NCI-H146 treated with DMSO at 0.1 percent for 48 hours (cell line): ENCODE results near the gene CA5A.
"Not testable (repeated sequence)": the region's sequence is repeated elsewhere in the genome, so short reads cannot be mapped to it uniquely, and the experiment has no call there.

Experiments
- DNase-seq: peaks from one replicate; lab custom pipeline; 2025; ENCODE audit not compliant: unreplicated experiment; lab: John Stamatoyannopoulos, UW

Gene CA5A

GRCh38 chr16:87924811-87925670 is 11.3 kb downstream of the CA5A start:
- DNase-seq = peak; percentile 89

- DNase-seq = peak; percentile 72
Measured at GRCh38 chr16:87924041-87924810, 12.1 kb downstream of the CA5A start.

GRCh38 chr16:87922250-87922871 is 14.0 kb downstream of the CA5A start:
- DNase-seq = no peak

- DNase-seq = no peak
Measured at GRCh38 chr16:87921236-87921773, 15.0 kb downstream of the CA5A start.

DNA sequence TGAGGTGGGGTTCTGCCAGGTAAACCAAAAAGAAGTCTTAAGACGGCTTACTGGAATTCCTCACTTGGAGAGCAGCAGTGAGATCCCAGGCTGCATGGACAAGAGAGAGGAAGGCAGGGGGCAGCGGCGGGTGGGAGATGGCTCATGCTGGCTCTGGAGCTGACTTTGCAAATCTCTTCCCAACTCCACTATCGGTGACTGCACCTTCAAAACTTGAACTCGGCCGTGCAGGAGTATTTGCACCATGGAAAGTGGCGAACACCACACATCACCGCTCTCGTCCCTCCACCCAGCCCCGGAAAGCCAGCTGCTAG is 16.7 kb downstream of the CA5A start:
- no peak for DNase-seq

- no peak for DNase-seq
Measured at GRCh38 chr16:87918866-87919680, 17.3 kb downstream of the CA5A start.

GRCh38 chr16:87918338-87918737 is 18.0 kb downstream of the CA5A start:
- DNase-seq = no peak

- no peak for DNase-seq
Measured at GRCh38 chr16:87917503-87917902, 18.8 kb downstream of the CA5A start.

DNA sequence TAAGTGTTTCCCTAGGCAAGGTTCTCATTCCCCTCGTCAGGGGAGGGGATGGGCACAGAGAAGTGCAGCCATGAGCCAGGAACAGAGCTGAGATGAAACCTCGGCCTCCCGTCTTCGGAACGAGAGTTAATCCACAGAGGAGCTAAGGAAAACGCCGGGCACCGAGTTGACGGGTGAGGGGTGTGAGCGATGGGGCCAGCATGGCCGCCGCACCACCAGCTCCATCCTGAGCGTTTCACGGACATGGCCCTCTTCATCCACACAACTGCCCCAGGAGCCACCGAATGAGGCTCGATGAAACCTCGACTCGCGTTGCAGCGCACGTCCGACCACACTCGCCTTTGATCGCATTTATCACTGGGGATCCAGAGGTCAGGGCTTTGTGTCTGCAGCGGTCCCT is 21.5 kb downstream of the CA5A start:
- no peak for DNase-seq

GRCh38 chr16:87914021-87914725 is 22.2 kb downstream of the CA5A start:
- DNase-seq = not testable (repeated sequence)

DNA sequence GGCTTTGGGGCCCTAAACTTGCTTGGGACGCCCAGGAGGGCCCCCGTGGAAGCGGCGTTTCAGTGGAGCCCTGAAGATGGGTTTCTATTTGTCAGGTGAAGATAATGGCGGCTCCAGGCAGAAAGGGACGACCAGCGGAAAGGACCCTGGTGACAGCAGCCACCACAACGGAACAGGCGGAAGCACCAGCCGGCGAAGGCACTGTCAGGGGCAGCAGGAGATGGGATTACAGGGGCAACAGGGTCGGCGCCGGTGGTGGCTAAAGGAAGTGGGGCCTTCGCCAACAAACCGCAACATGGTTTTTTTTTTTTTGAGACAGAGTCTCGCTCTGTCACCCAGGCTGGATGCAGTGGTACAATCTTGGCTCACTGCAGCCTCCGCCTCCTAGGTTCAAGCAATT is 23.6 kb downstream of the CA5A start:
- DNase-seq = not testable (repeated sequence)

DNA sequence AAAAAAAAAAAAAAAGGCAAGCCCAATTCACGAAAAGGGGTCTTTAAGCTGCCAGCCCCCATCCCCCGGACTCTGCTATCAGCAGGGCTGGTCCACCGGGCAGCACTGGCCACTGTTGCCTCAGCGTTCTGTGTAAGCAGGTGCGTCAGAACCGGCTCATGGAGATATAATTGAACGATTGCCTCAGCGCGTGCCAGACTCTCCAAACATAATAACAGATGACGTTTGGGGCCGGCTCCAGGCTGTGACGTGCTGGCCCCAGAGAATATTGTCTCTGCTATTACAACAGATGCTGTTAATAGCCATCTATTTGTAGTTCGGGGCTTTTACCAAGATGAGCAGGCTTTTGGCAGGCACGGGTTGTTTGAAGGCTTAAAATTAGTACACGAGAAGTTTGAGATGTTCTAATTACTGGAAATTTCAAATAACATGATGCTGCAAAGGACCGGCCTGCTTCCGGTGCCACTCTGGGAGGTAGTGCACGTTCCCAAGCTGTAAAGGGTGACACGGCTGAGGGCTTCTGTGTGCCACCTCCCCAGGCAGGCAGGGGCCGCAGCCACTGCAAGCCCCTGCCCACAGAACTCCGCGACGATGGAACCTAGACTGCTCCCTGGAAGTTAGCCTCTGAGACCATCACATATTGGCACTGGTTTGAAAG is 25.1 kb downstream of the CA5A start:
- peak; percentile 78 for DNase-seq

- DNase-seq = peak; percentile 44
Measured at GRCh38 chr16:87909203-87909935, 27.0 kb downstream of the CA5A start.

GRCh38 chr16:87908101-87908500 is 28.2 kb downstream of the CA5A start:
- DNase-seq = not testable (repeated sequence)

DNA sequence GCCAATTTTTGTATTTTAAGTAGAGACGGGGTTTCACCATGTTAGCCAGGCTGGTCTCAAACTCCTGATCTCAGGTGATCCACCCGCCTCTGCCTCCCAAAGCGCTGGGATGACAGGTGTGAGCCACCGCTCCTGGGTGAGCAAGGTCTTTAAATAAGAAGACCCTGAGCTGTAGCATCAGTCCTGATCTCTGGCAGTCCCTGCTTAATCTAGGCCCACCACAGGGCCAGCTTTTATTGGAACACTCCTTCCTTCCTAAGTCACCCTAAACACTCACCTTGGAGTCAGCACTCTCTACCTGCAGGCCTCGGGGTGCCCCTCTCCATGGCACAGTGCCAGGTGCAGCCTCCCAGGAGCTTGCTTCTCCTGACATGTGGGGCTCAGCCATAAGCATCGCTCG is 30.8 kb downstream of the CA5A start:
- not testable (repeated sequence) for DNase-seq

DNA sequence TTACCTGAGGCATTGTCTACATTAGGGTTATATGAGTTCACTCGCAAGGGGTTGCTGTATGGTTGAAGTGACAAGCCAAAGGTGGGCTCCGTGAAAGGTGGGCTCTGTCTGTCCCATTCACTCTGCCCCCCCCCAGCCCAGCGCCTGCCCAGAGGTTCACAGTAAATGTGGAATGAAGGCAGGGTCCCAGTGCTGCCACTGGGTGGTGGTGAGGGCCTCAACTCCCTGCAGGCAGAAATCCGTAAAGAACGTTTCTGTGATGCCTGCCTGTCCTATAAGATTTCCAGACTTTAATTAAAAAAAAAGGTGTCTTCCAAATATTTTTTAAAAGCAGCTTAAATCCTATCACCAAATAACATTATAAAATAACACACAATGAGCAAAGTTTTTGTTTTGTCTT is 31.4 kb downstream of the CA5A start:
- not testable (repeated sequence) for DNase-seq

- DNase-seq = not testable (repeated sequence)
Measured at GRCh38 chr16:87900489-87900888, 35.8 kb downstream of the CA5A start.

DNA sequence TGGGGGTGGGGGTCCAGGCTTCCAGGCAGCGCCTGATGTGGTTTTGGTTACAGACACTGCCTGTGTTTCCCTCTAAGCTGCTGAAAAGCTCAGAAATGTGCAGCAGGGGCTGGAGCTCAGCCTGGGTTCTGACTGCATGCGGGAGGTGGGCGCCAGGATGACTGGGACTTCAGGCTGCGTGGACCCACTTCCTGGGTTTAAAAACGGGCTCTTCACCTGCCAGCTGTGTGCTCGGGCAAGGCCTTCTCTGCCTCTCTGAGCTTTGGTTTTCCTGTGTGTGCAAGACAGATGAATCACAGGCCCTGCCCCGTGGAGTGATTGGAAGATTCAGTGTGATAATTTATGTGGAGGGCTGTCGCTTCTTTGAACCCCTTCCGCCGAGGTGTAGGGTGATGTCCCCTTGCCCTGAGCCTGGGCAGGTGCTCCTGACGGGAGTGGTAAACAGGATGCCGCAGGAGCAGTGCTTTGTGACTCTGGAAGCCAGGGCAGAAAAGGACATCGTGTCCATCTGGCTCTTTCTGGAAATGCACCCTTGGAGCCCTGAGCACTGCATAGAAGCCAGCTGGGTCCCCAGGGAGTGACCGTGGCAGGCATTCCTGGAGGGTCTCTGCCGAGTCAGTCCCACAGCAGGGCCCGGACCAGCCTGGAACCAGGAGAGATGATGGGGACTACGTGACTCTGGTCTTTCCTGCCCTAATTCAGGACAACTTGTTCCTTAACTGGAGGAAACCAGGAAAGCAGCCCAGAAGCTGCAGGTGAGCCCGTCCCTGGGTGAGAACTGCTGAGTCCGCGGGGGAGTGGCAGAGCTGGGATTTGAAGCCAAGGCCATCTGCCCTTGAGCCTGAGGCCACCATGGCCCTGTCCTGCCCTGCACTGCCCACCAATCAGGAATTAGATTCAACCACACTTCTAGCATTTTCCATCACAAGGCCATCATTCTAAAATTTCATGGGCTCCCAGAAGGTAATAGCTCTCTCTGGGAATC is 38.5 kb downstream of the CA5A start:
- DNase-seq = no peak
